ENCODE measurements around the gene FAM227B. TPM values are rescaled to one million over a fixed set of nuclear protein-coding genes. Genes with fewer than 3 reads are reported as not detected.
"Not testable (repeated sequence)": the region's sequence is repeated elsewhere in the genome, so short reads cannot be mapped to it uniquely, and the experiment has no call there.

The FAM227B gene, protein sequence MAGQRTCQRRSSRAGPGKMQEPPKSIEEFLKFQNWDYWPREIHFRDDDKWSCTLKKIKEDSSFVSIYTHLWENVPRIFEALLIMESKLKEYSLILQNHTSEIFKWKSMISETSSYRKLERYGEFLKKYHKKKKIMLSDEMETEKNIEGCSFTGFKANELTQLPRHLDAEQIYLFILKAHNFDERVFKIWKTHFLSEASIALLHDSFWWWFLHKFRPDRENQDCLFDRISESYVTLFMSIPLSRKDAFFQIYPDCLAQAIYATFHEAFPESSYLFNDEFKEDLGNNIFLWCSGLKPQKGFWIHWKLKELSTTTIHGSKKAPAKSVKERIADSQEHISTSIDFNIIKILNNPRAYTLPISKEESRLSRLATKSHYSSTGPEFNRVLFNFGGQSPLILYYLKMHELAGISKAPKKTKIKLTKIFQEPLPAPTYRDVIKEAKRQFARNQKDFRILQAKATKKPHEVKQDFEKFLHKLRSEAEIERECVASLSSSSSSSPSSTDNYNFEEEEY
- 1 to 10 TPM in 1 of 2 donors, not detected in 1; 2.1 TPM for total RNA-seq

DNA sequence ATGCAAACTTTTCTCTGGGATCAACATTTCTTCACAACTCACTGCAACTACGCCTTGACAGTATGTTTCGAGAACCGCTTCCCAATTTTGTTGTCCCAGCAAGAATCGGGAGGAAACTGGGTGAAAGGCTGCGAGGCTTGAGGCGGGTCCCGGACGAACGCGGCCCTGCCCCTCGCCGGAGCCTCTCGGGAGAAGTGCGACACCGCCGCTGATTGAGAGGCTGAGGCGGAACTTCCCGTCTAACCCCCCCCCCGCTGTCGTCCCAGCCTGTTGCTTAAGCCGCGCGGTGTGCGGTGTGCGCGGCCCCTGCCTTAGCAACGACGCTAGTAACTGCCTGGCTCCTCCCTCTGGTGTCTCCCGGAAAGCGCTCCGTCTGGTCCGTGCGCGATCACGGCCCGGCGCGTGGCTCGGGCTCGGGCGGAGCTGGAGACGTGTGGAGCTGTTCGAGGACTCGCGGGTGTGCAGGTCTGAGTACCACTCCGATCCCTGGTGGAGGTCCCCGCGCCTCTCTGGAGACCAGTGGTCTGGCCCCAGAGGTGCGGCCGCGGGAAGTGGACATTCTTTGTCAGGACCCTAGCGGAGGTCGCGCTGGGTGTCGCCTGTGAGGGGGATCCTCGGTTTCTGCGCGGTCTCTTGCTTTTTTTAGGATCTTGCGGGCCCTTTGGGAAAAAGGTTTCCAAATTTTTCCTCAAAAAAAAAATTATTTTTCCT lies at the start of gene FAM227B, which contains the start of gene DTWD1:
TSS of gene FAM227B (minus strand) at position 161 of the 711 bp plus-strand sequence. CDS start 5,647 bp downstream, outside the sequence.
TSS of gene DTWD1 (plus strand) at position 391 of the 711 bp plus-strand sequence. CDS start 4,120 bp downstream, outside the sequence.
- Histone ChIP-seq H3K27me3 (no peaks in the 10 kb centered on the region), H3K36me3 (replicated peaks in 1 of 2; ENCODE audit: insufficient read depth in 1 of 2, low read depth in 2 of 2) (peaks cover 0 to 1% of the 10 kb centered on the region in 2 donors), H3K4me3 (peak within 1 kb of the TSS; percentile 68 to 78), H3K9me3 (no peaks in the 10 kb centered on the region), H3K27ac (peak within 1 kb of the TSS; percentile 90 to 95 (median 92)), H3K4me1 (peaks cover 36% of the 10 kb centered on the region)
- 0% methylated on average over 49 to 59 of the region's 59 CpGs for WGBS, 2 donors
- ATAC-seq = peak; percentile 99
- peak; percentile 97 to 98 (median 98) for DNase-seq
- intact Hi-C loops (cut with DNase I) = loop anchor here (10.0 kb wide), 1 partner anchor 746 kb away; the partner anchor contains the start of gene EID1
- peak; percentile 92 to 98 (median 97) for TF ChIP-seq POLR2A (IDR thresholded peaks at IDR 0.05)
- TF ChIP-seq, protein P1, sequence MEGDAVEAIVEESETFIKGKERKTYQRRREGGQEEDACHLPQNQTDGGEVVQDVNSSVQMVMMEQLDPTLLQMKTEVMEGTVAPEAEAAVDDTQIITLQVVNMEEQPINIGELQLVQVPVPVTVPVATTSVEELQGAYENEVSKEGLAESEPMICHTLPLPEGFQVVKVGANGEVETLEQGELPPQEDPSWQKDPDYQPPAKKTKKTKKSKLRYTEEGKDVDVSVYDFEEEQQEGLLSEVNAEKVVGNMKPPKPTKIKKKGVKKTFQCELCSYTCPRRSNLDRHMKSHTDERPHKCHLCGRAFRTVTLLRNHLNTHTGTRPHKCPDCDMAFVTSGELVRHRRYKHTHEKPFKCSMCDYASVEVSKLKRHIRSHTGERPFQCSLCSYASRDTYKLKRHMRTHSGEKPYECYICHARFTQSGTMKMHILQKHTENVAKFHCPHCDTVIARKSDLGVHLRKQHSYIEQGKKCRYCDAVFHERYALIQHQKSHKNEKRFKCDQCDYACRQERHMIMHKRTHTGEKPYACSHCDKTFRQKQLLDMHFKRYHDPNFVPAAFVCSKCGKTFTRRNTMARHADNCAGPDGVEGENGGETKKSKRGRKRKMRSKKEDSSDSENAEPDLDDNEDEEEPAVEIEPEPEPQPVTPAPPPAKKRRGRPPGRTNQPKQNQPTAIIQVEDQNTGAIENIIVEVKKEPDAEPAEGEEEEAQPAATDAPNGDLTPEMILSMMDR (IDR thresholded peaks at IDR 0.05) = peak in 4 of 7 experiments; percentile 2 to 26 (median 24)

DNA sequence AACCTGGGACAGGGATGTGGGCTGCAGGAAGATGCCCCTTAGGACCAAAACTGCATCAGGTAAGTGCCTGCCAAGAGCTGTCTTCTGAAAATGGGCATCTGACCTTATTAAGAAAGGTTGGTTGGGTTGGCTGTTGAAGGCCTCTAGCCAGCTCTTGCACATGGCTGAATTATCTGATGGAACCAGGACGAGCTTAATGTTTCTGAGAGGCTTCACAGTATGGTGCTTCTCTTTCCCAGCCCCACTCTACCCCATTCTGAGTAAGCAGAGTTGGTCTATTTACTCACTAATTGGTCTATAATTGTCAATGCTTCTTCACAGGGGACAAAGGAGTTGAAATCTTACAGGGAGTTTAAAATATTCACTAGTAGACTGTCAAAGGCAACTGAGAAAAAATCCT lies 48.7 kb upstream of the FAM227B start:
- ATAC-seq = no peak
- H3K9me3 ChIP-seq = no peaks in the 10 kb centered on the region
- DNase-seq = no peak
- intact Hi-C loops (cut with DNase I) = no loop called here
- H3K36me3 ChIP-seq (replicated peaks in 1 of 2; ENCODE audit: insufficient read depth in 1 of 2, low read depth in 2 of 2) = no peaks in the 10 kb centered on the region
- WGBS, 2 donors = 76 to 82% methylated on average over 1 of the region's 1 CpG
- H3K4me3 ChIP-seq = no peak overlapping the region
- no peaks in the 10 kb centered on the region for H3K27me3 ChIP-seq
- no peaks in the 10 kb centered on the region for H3K4me1 ChIP-seq
- no peak overlapping the region for H3K27ac ChIP-seq
- TF ChIP-seq POLR2A (IDR thresholded peaks at IDR 0.05) = no peak
- TF ChIP-seq, protein P1 (IDR thresholded peaks at IDR 0.05) = no peak

DNA sequence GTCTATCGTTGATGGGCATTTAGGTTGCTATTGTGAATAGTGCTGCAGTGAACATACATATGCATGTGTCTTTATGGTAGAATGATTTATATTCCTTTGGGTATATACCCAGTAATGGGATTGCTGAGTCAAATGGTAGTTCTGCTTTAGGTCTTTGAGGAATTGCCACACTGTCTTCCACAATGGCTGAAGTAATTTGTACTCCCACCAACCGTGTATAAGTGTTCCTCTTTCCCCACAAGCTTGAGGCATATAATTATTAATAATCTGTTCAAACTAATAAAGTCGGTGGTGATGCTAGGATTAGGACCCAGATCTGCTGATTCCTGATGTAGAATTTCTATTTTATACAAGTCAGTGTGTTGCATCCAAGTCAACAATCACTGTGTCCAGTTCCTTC lies 45.9 kb upstream of the FAM227B start:
- H3K4me3 ChIP-seq; H3K27ac ChIP-seq; intact Hi-C loops (cut with DNase I); H3K9me3 ChIP-seq; H3K36me3 ChIP-seq (replicated peaks in 1 of 2; ENCODE audit: insufficient read depth in 1 of 2, low read depth in 2 of 2); H3K27me3 ChIP-seq; DNase-seq; H3K4me1 ChIP-seq; ATAC-seq: not testable (repeated sequence)
- 76 to 78% methylated on average over 3 of the region's 3 CpGs for WGBS, 2 donors

DNA sequence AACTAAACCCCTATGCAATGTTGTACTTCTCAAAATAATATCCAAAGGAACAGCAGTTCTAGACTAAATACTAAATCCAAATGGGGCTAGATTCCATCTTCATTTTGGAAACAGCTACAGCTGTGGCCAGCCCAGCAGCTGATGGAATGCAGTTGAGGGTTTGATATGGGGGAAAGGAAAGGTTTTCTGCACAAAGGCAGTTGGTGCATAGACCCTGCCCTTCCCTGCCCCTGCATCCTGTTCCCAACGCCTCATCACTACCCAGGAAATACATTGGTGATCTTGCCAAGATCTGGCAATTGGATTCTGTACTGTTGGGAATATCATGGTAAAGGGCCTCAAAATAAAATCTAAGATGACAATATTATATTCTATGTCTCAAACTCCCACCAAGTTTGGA lies 44.1 kb upstream of the FAM227B start:
- intact Hi-C loops (cut with DNase I) = no loop called here
- no peaks in the 10 kb centered on the region for H3K9me3 ChIP-seq
- H3K36me3 ChIP-seq (replicated peaks in 1 of 2; ENCODE audit: insufficient read depth in 1 of 2, low read depth in 2 of 2) = no peaks in the 10 kb centered on the region
- no peak for DNase-seq
- H3K4me3 ChIP-seq = no peak overlapping the region
- no peaks in the 10 kb centered on the region for H3K27me3 ChIP-seq
- H3K4me1 ChIP-seq = no peaks in the 10 kb centered on the region
- TF ChIP-seq, protein P1 (IDR thresholded peaks at IDR 0.05) = no peak
- TF ChIP-seq POLR2A (IDR thresholded peaks at IDR 0.05) = no peak
- no peak for ATAC-seq
- WGBS, 2 donors = 65 to 89% methylated on average over 1 of the region's 1 CpG
- no peak overlapping the region for H3K27ac ChIP-seq

DNA sequence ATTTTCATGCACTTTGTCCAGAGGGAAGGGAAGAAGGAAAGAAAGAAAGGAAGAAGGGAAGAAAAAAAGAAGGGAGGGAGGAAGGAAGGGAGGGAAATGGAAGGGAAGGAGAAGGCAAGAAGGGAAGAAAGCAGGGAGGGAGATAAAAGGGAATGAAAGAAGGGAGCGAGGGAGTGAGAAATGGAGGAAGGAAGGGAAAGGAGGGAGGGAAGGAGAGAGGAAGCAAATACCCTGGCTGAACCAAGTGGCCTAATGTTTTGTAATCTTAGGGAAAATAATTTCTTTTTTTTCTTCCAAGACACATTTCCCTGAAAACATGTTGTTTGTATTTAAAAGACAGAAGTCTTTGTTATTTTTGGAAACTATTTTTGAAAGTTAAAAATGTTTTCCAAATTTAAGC lies 36.1 kb upstream of the FAM227B start:
- Histone ChIP-seq H3K27me3 (no peaks in the 10 kb centered on the region), H3K4me1 (no peaks in the 10 kb centered on the region), H3K36me3 (replicated peaks in 1 of 2; ENCODE audit: insufficient read depth in 1 of 2, low read depth in 2 of 2) (no peaks in the 10 kb centered on the region), H3K4me3 (no peak overlapping the region), H3K9me3 (peaks cover 0 to 14% (median 0%) of the 10 kb centered on the region in 3 donors), H3K27ac (no peak overlapping the region)
- WGBS, 2 donors = 84 to 93% methylated on average over 1 of the region's 1 CpG
- TF ChIP-seq, protein P1 (IDR thresholded peaks at IDR 0.05) = no peak
- TF ChIP-seq POLR2A (IDR thresholded peaks at IDR 0.05) = no peak
- intact Hi-C loops (cut with DNase I) = no loop called here
- no peak for ATAC-seq
- DNase-seq = no peak

All from body of pancreas (tissue), 4 donors.